ENCODE results near the gene PILRB.
A peak's percentile ranks its signal among the peaks of the same experiment; 100 is the strongest.
"Not testable (repeated sequence)": the region's sequence is repeated elsewhere in the genome, so short reads cannot be mapped to it uniquely, and the experiment has no call there.

The PILRB gene

DNA sequence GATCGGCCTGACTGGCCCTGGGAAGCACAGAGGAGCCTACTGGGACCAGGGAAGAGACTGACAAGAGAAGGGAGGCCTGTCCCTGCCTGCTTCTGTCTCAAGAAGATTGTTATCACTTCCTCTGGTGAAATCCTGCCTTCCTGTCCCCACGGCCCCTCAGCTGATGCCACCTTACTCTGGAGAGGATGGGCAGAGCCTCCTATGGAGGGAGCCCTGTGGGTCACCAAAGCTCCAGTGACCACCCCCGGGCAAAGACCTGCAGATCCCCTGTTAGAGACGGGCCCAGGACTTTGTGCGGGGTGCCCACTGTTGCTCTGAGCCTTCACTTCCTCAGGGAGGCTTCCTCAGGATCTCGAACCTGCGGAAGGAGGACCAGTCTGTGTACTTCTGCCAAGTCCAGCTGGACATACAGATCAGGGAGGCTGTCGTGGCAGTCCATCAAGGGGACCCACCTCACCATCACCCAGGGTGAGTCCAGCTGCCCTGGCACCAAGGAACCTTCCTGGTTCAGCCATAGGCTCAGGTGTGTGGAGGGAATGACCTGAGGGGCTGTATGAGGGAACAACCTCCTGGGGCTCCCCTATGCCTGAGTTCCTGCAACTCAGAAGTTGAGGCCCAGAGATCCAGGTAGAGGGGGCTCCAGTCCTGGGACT lies 1.4 kb upstream of the PILRB start:
- DNase-seq (ENCODE audit: low spot score): no peak

DNA sequence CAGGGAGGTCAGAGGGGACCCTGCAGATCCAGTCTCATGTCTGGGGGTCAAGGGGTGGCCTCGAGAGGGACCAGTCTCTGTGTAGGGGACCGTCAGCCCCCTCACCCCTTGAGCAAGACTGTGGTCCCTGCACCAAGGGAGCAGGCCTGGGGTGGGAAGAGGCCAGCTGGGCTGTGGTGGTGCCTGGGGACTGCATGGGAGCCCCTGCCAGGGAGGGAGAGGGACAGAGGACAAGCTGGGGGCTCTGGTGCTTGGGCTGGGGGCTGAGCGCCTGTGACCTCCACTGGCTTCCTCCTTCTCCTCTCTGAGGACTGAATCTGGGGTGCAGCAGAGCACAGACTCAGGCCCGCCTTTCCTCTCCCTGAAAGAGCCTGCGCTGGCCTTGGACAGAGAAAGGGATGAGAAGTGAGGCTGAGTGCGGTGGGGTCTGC lies 771 bp upstream of the PILRB start:
- DNase-seq (ENCODE audit: low spot score): no peak

DNA sequence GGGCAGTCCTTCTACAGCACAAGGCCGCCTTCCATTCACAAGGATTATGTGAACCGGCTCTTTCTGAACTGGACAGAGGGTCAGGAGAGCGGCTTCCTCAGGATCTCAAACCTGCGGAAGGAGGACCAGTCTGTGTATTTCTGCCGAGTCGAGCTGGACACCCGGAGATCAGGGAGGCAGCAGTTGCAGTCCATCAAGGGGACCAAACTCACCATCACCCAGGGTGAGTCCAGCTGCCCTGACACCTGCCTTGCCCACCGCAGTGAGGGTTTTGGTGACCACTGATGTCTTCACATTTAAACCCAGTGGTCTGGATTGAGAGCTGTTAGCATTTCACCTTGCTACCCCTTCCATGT lies 918 bp downstream of the PILRB start:
- no peak for DNase-seq (ENCODE audit: low spot score)

DNA sequence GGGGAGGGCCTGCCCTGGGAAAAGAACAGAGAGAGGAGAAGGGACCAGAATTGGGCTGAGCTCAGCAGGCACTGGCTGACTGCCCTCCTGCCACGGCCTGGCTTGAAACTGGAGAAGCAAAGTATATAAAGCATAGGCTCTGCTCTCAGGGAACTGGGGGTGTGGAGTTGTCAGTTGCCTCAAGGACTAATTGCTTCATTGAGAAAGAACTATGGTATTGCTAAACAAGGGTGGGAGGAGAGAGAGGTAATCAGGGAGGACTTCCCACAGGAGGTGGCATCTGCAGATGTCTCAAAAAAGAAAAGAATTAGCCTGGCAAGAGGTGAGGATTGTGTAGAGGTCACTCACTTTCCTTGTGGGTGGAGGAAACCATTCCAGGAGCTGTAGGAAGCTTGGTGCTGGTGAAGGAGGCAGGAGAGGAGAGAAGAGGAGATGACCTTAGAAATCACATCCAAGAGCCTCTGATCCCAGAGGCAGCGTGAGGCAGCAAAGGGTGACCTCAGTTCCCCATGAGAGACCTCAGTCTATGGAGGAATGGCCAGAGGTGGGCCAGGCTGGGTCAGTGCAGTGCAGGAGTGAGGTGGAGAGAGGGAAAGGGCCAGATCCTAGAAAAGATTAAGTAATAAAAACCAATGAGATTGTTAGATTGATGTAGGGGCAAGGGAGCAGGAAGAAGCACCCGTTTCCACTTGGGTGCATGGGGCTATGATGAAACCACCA lies 2.4 kb downstream of the PILRB start:
- no peak for DNase-seq (ENCODE audit: low spot score)

DNA sequence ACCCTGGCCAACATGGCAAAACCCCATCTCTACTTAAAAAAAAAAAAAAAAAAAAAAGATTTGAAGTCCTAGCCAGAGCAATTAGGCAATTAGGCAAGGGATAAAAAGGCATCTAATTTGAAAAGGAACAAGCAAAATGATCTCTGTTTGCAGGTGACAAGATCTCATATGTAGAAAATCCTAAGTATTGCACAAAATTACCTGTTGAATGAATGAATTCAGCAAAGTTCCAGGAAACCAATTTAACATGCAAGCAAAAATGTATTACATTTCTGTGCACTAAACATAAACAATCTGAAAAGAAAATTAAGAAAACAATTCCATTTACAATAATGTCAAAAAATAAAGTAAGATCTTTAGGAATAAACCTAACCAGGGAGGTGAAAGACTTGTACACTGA lies 5.2 kb downstream of the PILRB start:
- DNase-seq (ENCODE audit: low spot score): no peak

DNA sequence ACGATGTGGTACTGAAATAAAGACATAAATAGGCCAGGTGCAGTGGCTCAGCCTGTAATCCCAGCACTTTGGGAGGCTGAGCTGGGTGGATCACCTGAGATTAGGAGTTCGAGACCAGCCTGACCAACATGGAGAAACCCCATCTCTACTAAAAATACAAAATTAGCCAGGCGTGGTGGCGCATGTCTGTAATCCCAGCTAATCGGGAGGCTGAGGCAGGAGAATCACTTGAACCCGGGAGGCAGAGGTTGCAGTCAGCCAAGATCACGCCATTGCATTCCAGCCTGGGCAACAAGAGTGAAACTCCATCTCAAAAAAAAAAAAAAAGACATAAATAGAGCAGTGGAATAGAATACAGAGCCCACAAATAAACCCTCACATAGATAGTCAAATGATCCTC lies 5.9 kb downstream of the PILRB start:
- not testable (repeated sequence) for DNase-seq (ENCODE audit: low spot score)

DNA sequence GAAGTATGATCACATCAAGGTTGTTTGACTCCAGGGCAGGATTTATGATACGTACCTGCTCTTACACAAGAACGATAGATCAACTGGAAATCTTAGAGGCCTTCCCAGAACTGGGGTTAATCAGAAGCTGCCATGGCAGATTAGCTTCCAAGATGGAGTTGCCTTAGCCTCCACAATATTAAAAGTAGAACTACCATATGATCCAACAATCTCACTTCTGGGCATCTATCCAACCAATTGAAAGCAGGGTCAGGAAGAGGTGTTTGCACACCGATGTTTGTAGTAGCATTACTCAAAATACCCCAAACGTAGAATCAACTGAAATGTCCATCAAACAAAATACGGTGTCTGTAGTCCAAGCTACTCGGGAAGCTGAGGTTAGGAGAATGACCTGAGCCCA lies 6.6 kb downstream of the PILRB start:
- DNase-seq (ENCODE audit: low spot score): no peak

DNA sequence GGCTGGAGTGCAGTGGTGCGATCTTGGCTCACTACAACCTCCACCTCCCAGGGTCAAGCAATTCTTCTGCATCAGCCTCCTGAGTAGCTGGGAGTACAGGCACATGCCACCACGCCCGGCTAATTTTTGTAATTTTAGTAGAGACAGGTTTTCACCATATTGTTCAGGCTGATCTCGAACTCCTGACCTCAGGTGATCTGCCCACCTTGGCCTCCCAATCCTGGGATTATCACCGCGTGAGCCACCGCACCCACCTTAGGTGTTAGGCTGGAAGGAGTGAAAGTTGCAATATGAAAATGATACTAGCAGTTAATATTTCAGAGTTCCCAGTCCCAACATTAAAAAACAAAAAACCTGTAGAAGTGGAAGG lies 8.1 kb downstream of the PILRB start:
- not testable (repeated sequence) for DNase-seq (ENCODE audit: low spot score)

DNA sequence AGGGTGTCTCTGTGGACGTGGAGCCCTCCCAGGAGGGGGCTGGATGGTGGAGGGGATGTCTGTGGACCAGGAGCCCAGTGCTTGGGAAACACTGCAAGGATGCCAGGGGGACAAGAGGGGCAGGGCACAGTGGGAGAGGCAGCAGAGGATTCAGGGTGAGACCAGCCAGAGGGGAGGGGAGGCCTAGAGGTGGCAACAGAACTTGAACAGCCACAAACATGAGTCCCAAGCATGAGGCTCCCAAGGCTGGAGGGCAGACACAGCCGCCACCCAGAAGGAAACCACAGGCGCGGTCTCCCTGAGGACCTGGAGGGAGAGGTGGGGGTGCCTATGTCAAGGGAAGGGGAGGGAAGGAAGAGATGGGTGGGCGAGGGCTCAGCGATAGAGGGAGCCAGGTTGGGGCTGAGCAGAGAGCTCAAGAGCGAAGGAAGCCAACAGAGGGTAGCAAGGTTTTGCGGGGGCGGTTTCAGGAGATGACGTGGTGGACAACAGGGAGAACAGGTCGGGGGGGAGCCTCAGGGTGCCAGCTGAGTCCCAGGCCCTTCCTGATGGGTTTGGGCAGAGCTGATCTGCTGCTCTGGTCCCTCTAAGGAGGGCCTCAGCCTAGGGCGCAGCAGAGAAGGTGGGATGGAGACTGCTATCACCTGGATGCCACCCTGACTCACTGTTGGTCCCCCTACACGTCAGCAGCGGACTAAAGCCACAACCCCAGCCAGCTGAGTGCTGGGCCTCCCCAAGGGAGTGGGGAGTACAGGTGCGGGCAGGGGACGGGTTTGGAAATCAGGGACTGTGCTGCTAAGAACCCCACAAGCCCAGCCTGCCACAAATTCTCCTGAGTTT lies 8.7 kb downstream of the PILRB start:
- no peak for DNase-seq (ENCODE audit: low spot score)

DNA sequence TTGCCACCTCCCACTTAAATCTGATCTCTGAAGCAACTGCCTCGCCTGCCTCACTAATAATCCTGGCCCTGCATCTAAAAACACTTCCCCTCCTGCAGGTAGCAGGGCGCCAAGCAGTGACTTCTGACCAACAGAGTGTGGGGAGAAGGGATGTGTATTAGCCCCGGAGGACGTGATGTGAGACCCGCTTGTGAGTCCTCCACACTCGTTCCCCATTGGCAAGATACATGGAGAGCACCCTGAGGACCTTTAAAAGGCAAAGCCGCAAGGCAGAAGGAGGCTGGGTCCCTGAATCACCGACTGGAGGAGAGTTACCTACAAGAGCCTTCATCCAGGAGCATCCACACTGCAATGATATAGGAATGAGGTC lies 9.3 kb downstream of the PILRB start:
- DNase-seq (ENCODE audit: low spot score): no peak

DNA sequence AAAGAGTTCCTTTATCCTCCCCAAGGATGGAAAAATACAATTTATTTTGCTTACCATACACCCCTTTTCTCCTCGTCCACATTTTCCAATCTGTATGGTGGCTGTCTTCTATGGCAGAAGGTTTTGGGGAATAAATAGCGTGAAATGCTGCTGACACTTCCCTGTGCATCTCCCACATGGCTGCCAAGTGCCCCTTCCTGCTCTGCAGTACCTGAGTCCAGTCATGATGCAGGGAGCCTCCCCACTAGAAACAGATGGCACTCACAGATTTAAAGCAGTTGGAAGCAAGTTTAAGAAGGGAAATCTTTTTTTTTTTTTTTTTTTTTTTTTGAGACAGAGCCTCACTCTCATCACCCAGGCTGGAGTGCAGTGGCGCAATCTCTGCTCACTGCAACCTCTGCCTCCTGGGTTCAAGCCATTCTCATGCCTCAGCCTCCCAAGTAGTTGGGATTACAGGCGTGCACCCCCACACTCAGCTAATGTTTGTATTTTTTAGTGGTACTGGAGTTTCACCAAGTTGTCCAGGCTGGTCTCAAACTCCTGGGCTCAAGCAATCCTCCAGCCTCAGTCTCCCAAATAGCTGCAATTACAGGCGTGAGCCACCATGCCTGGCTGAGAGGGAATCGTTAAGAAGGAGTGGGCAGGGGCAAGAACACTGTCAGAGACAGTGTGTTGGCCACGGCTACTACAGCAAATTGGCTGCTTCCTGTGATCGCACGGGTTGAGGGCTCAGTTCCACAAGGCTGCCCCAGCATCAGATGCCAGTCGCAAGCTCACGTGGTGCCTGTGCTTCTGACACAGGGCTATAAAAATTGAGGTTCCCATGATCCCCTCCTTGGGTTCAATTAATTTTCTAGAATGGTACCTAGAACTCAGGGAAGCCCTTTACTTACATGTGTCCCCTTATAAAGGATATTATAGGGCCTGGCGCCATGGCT lies 10.0 kb downstream of the PILRB start:
- DNase-seq (ENCODE audit: low spot score): peak; percentile 86

DNA sequence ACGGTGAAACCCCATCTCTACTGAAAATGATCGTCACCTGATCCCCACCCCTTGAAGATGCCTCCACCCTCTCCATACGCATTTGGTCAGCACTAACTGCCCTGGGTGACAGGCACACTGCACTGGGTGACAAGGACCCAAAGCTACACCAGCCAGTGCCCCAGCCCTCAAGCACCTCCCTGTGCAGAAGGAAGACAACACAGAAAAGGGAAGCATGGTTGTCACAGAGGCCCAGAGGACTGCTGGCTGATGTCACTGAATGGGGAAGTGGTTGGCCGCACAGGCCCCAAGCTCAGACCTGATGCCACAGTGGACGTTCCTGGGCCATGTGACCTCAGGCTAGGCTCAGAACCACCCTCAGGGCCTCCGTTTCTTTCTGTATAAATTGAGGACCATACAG lies 11.2 kb downstream of the PILRB start:
- DNase-seq (ENCODE audit: low spot score): peak; percentile 97

DNA sequence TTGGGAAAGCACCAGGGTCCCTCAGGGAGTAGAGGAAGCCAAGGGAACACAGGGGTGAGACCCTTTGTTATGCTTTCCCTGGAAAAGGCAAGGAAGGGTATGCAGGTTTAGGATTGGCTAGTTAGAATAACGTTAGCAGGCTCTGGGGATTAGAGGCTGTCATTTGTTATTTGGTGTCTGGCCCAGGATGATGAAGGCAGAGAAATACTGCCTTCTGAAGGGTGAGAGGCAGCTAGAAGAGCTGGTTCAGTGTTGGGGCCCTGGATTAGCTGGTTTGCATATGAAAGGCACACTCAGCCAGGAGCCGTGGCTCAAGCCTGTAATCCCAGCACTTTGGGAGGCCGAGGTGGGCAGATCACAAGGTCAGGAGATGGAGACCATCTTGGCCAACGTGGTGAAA lies 12.4 kb downstream of the PILRB start:
- no peak for DNase-seq (ENCODE audit: low spot score)

DNA sequence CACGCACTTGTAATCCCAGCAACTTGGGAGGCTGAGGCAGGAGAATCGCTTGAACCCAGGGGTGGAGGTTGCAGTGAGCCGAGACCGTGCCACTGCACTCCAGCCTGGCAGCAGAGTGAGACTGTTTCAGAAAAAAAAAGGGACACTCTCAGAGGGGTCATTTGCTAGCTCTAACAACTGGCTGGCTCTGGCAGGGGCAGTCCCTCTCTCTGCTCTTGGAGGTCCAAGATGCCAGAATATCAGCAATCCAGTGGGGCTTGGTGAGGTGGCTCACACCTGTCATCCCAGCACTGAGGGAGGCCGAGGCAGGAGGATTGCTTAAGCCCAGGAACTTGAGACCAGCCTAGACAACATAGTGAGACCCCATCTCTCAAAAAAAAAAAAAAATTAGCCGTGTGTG lies 12.8 kb downstream of the PILRB start:
- no peak for DNase-seq (ENCODE audit: low spot score)

DNA sequence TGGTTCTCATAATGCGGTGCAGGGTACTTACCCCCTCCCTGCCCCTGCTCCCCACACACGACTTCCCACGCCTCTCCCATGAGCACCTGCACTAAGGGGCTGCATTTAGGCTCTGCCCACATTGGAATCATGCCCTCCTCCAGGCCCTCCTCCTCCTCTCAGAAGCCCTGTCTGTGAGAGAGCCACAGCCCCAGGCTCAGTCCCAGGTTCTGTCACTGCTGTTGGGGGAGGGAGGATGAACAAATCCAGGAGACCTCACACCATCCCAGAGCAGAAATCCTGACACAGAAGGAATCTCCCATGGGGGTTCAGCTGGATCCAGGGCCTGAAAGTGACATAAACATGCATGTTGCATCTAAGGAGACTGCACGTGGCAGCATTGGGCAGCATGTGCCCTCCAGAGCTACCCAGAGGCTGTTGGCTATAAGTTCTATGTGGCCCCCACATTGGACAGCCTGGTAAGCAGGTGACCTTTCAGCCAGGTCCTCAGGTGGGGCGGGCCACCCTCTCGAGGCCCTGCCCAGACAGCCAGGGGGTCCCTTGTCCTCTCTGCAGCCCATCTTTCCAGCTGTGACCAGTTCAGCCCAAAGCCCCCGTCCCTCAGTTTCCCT lies 13.7 kb downstream of the PILRB start:
- no peak for DNase-seq (ENCODE audit: low spot score)

DNA sequence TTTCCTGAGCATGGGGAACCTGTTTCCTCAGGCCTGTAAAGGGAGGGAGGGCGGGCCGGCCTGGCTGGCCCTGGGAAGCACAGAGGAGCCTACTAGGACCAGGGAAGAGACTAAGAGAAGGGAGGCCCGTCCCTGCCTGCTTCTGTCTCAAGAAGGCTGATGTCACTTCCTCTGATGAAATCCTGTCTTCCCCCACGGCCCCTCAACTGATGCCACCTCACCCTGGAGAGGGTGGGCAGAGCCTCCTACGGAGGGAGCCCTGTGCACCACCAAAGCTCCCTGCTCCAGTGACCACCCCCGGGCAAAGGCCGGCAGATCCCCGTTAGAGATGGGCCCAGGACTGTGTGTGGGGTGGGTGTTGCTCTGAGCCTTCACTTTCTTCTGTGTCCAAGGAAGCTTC lies 14.3 kb downstream of the PILRB start:
- DNase-seq (ENCODE audit: low spot score): no peak

DNA sequence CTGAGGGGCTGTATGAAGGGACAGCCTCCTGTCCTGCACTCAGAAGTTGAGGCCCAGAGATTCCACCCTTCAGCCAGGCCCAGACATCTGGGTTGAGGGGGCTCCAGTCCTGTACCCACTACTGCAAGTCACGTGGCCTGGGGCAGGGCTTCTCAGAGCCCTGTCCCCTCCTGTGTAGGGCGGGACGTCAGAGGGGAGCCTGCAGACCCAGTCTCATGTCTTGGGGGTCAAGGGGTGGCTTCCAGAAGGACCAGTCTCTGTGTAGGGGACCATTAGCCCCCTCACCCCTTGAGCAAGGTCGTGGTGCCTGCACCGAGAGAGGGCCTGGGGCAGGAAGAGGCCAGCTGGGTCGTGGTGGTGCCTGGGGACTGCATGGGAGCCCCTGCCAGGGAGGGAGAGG lies 14.8 kb downstream of the PILRB start:
- DNase-seq (ENCODE audit: low spot score): no peak

DNA sequence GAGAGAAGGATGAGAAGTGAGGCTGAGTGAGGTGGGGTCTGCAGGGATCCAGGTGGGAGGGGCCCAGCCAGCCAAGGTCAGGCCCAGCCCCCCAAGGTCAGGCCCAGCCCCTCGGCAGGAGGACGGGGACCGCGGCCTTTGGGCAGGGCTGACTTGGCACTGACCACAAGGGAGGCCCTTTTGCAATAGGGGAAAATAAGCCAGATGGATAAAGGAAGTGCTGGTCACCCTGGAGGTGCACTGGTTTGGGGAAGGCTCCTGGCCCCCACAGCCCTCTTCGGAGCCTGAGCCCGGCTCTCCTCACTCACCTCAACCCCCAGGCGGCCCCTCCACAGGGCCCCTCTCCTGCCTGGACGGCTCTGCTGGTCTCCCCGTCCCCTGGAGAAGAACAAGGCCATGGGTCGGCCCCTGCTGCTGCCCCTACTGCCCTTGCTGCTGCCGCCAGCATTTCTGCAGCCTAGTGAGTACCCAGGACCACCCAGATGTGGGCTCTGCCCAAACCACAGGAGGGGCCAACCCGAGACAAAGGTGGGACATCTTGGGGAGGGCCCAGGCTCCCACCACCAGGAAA lies 15.4 kb downstream of the PILRB start, which contains the start of gene PILRA:
TSS of gene PILRA (plus strand) at position 227 of the 571 bp plus-strand sequence. CDS start at position 397, 170 bp downstream.
- DNase-seq (ENCODE audit: low spot score): no peak

DNA sequence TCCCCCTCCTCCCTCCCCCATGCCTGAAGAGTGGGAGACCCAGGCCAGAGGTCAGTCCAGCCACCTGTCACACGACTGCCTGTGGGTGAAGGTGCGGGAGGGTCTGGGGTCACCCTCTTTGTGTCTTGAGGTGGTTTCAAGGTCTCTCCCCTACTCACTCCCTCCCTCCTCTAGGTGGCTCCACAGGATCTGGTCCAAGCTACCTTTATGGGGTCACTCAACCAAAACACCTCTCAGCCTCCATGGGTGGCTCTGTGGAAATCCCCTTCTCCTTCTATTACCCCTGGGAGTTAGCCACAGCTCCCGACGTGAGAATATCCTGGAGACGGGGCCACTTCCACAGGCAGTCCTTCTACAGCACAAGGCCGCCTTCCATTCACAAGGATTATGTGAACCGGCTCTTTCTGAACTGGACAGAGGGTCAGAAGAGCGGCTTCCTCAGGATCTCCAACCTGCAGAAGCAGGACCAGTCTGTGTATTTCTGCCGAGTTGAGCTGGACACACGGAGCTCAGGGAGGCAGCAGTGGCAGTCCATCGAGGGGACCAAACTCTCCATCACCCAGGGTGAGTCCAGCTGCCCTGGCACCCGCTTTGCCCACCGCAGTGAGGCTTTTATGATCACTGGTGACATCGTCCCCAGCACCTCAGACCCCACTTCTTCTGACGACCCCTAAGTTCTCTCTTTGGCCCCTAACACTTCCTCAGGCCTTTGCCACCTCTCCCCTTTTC lies 16.1 kb downstream of the PILRB start:
- DNase-seq (ENCODE audit: low spot score): peak; percentile 70

DNA sequence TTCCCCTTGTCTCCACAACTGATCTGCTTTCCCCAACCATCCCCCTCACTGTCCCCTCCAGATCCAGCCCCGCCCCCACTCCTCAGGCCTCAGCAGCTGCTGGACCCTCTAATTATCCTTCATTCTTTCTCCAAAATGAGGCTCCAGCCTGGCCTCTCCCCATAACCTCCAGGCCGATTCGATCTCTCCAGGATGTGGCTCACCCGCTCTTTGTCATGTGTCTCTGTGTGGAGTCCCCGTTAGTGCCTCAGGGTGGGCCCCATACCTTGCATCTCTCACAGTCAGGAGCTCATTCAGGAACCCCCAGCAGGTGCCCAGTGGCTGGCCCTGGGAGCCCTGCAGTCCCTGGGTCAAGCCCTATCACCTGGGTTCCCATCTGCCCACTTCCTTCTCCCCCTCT lies 16.7 kb downstream of the PILRB start:
- DNase-seq (ENCODE audit: low spot score): no peak

DNA sequence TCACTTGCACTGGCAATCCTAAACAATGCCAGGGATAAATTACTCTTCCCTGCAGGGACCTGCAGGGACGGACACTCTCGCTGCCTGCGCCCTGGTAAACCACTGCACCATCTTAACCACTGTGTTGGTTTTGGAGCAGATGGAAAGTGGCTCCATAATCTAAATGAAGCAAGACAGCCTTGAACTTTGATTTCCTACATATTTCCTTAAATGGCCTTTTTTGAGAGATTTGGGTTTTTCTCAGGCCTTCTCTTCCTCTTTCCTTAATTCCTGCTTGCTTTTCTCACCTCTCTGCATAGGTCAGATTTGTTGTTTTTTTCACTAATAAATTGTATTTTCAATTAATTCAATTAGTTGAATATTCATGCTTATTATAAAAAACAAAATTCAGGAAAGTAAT lies 18.1 kb downstream of the PILRB start:
- DNase-seq (ENCODE audit: low spot score): no peak

Measured in NAMALWA (cell line).